Endothelial cell of umbilical vein (primary cell): ENCODE data around the gene LILRA6. TPM values are rescaled to one million over a fixed set of nuclear protein-coding genes. Genes with fewer than 3 reads are reported as not detected.

Experiments used
- BruUV-seq: library from RNA; stranded (reverse); fragments of 400-500 nt; replicated peaks from 2 replicates; lab custom pipeline; 2021; lab: Mats Ljungman, UMichigan
- CTCF ChIA-PET: fragments of 300-600, 350-600 bp; sonication (Branson Sonifier 250); formaldehyde crosslinking; loops from one replicate; lab custom pipeline; 2021; ENCODE audit warnings: antibody characterized with exemption, inconsistent platforms; lab: Charles Lee
- POLR2A ChIA-PET: fragments of 300-600, 350-600 bp; sonication (Branson Sonifier 250); formaldehyde crosslinking; loops from one replicate; lab custom pipeline; 2021; ENCODE audit warnings: antibody characterized with exemption, inconsistent platforms; lab: Charles Lee
- DNase-seq: peaks from one replicate; pipeline ENCODE4 v3.0.0-alpha.2; 2011; ENCODE audit warnings: low read depth, low spot score
- FAIRE-seq: peaks from 2 replicates; lab custom pipeline; 2011; peaks lifted over from hg19 to GRCh38; lab: Jason Lieb, UNC
- H2AFZ ChIP-seq: 2 replicates; pipeline ENCODE4 v1.6.0; 2012; ENCODE audit warnings: low read depth, low read length, control low read depth, inconsistent platforms
- H3K27ac ChIP-seq: 2 replicates; pipeline ENCODE4 v1.5.1; 2011; ENCODE audit warnings: low read depth, mild to moderate bottlenecking, control low read depth, low read length, moderate library complexity; ENCODE audit not compliant: insufficient read depth
- H3K27me3 ChIP-seq, 2 experiments: 2 replicates each; pipeline versions ENCODE4 v1.6.0 to v1.6.1; 2011; ENCODE audit warnings: low read length in 2 of 2, mixed read lengths in 1 of 2; ENCODE audit not compliant: control insufficient read depth in 2 of 2, insufficient read depth in 2 of 2
- H3K36me3 ChIP-seq, 2 experiments: 2 replicates in 1 of 2; 3 replicates in 1 of 2; pipeline ENCODE4 v1.5.1; 2011; ENCODE audit warnings: low read length in 2 of 2, mild to moderate bottlenecking in 1 of 2, moderate library complexity in 1 of 2; ENCODE audit not compliant: control insufficient read depth in 2 of 2, insufficient read depth in 2 of 2; ENCODE audit errors: extremely low read depth in 1 of 2
- H3K4me1 ChIP-seq: 3 replicates; pipeline ENCODE4 v1.5.1; 2011; ENCODE audit warnings: mild to moderate bottlenecking, low read length; ENCODE audit not compliant: control insufficient read depth, insufficient read depth; ENCODE audit errors: extremely low read depth
- H3K4me2 ChIP-seq: 2 replicates; pipeline ENCODE4 v1.6.1; 2011; ENCODE audit warnings: low read length, control low read depth, mixed read lengths; ENCODE audit not compliant: insufficient read depth
- H3K4me3 ChIP-seq, 3 experiments: fragments of 200-600 bp in 1 of 3; sonication (generic), shearing (Covaris generic) in 1 of 3; replicated peaks in 1 of 3; 2 replicates each; pipeline ENCODE4 v1.5.1; 2011 to 2016; ENCODE audit warnings: control low read depth in 3 of 3, low read length in 3 of 3, mild to moderate bottlenecking in 2 of 3, inconsistent platforms in 1 of 3, low read depth in 1 of 3, moderate library complexity in 1 of 3; ENCODE audit not compliant: insufficient read depth in 1 of 3
- H3K79me2 ChIP-seq: 2 replicates; pipeline ENCODE4 v1.6.0; 2012; ENCODE audit warnings: low read length, inconsistent platforms; ENCODE audit not compliant: control insufficient read depth, insufficient read depth
- H3K9ac ChIP-seq: replicated peaks from 2 replicates; pipeline ENCODE3; 2011; ENCODE audit warnings: low read length, control low read depth; ENCODE audit not compliant: insufficient read depth; ENCODE audit errors: extremely low read depth
- H3K9me1 ChIP-seq: replicated peaks from 3 replicates; pipeline ENCODE4 v1.6.0; 2011; ENCODE audit warnings: mild to moderate bottlenecking, low read length; ENCODE audit not compliant: control insufficient read depth, insufficient read depth; ENCODE audit errors: extremely low read depth
- H3K9me3 ChIP-seq: replicated peaks from 2 replicates; pipeline ENCODE4 v1.5.1; 2012; ENCODE audit warnings: low read length, inconsistent platforms; ENCODE audit not compliant: control insufficient read depth, insufficient read depth
- H4K20me1 ChIP-seq: replicated peaks from 2 replicates; pipeline ENCODE3; 2011; ENCODE audit warnings: mild to moderate bottlenecking, low read length; ENCODE audit not compliant: control insufficient read depth, insufficient read depth; ENCODE audit errors: extremely low read depth
- EZH2 ChIP-seq: IDR thresholded peaks from 2 replicates; pipeline ENCODE4 v1.6.1; 2012; ENCODE audit warnings: borderline replicate concordance, low read depth, mild to moderate bottlenecking, moderate library complexity, low read length, inconsistent platforms; ENCODE audit not compliant: severe bottlenecking
- FOS ChIP-seq: IDR thresholded peaks from 2 replicates; pipeline ENCODE4 v1.6.1; 2011; ENCODE audit warnings: mild to moderate bottlenecking, low read length, moderate library complexity, borderline replicate concordance; ENCODE audit not compliant: insufficient read depth
- GATA2 ChIP-seq: IDR thresholded peaks from 2 replicates; pipeline ENCODE4 v1.7.0; 2011; ENCODE audit warnings: low read depth, mild to moderate bottlenecking, moderate library complexity, mixed read lengths, low read length; ENCODE audit not compliant: insufficient read length, insufficient read depth
- JUN ChIP-seq: IDR thresholded peaks from 2 replicates; pipeline ENCODE4 v1.6.1; 2011; ENCODE audit warnings: borderline replicate concordance, low read depth; ENCODE audit not compliant: insufficient read length, insufficient read depth
- MYC ChIP-seq: IDR thresholded peaks from one replicate; pipeline ENCODE4 v1.6.1; 2011; ENCODE audit warnings: mild to moderate bottlenecking, low read depth, low read length
- POLR2A ChIP-seq: IDR thresholded peaks from 2 replicates; pipeline ENCODE4 v1.6.1; 2012; ENCODE audit warnings: low read depth, mild to moderate bottlenecking, control low read depth, low read length
- POLR2AphosphoS5 ChIP-seq: IDR thresholded peaks from 2 replicates; pipeline ENCODE4 v1.6.1; 2012; ENCODE audit warnings: low read depth, mild to moderate bottlenecking, control low read depth, low read length, moderate library complexity; ENCODE audit not compliant: insufficient read depth
- dilution Hi-C: fragments of 300-500 bp; cut with MboI; formaldehyde crosslinking; loops from one replicate; pipeline ENCODE4 v1.15.0; 2019; ENCODE audit warnings: low sequenced_read_pairs; ENCODE audit not compliant: extremely low pct_ligation_motif_present
- intact Hi-C: fragments of 100-400 bp; cut with micrococcal nuclease; formaldehyde crosslinking; loops from one replicate; pipeline ENCODE4 v1.10.0; 2022
- polyA plus RNA-seq, 4 experiments: library from polyadenylated mRNA; depleted of rRNA in 3 of 4; stranded (reverse) in 3 of 4; unstranded in 1 of 4; fragments of >200 nt; gene quantifications; 2 replicates each; pipeline versions ENCODE4 v1.2.1 to v1.2.3, GENCODE V29; 2011 to 2012; ENCODE audit warnings: missing spikeins in 1 of 4
- total RNA-seq: library from RNA; stranded (reverse); gene quantifications from 2 replicates; pipeline ENCODE4 v1.2.3, GENCODE V29; 2021
- TF ChIP-seq, protein P1 (sequence below): IDR thresholded peaks from 2 replicates; pipeline ENCODE4 v1.6.1; 2011; ENCODE audit not compliant: insufficient read depth, insufficient read length
- TF ChIP-seq, protein P2 (sequence below), 2 donors: IDR thresholded peaks; 1 replicate in 1 of 2; 2 replicates in 1 of 2; pipeline ENCODE4 v1.5.1; 2011; ENCODE audit warnings: low read length in 2 of 2, mild to moderate bottlenecking in 2 of 2, moderate library complexity in 2 of 2, control low read depth in 1 of 2, inconsistent platforms in 1 of 2, low read depth in 1 of 2; ENCODE audit not compliant: insufficient read depth in 1 of 2; ENCODE audit errors: extremely low read depth in 1 of 2

LILRA6 gene
- total and polyA plus RNA-seq, 2 donors (not counting 3 experiments of a cell fraction or from before 2014, with no cell fraction given) = not detected

DNA sequence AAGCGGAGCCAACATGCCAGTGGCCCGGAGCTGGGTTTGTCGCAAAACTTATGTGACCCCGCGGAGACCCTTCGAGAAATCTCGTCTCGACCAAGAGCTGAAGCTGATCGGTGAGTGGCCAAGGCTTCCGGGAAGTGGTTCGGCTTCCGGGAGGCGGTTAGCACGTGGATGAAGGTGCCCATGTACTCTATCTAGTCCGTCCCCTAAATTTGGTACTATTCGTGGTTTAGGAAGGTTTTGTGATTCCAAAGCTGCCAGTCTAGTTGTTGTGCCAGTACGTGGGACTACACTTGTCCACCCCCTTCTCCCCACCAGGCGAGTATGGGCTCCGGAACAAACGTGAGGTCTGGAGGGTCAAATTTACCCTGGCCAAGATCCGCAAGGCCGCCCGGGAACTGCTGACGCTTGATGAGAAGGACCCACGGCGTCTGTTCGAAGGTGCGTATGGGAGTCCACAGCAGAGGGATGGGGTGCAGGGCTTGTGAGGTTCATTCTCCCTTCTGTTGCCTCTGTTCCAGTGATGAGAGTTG is 41.4 kb downstream of the LILRA6 start:
- peaks cover 3% of the 10 kb centered on the region for H4K20me1 ChIP-seq
- FAIRE-seq (no peak), DNase-seq (no peak)
- H3K9me3 ChIP-seq = no peaks in the 10 kb centered on the region
- BruUV-seq = TSS peak; percentile 54
- intact Hi-C loops (loop anchor here (5.0 kb wide), 2 partner anchors 39 to 246 kb away; partner anchors contain the start of gene LENG8), dilution Hi-C loops (no loop called here)
- peak overlapping the region; percentile 91 for H3K27ac ChIP-seq
- no peak overlapping the region for H2AFZ ChIP-seq
- peak overlapping the region; percentile 45 to 97 (median 64) for H3K4me3 ChIP-seq
- peak overlapping the region; percentile 95 for H3K9ac ChIP-seq
- CTCF ChIA-PET = interaction anchor here (1.4 to 2.0 kb wide), 2 partner anchors 10 to 65 kb away, joined by 8 read pairs; partner anchors contain the start of gene TSEN34
- no peaks in the 10 kb centered on the region for H3K27me3 ChIP-seq
- H3K79me2 ChIP-seq = peaks cover 56% of the 10 kb centered on the region
- H3K4me1 ChIP-seq = peaks cover 40% of the 10 kb centered on the region
- TF ChIP-seq EZH2 (no peak), JUN (no peak), GATA2 (no peak), POLR2A (no peak), POLR2AphosphoS5 (no peak), MYC (no peak), FOS (no peak)
- TF ChIP-seq, protein P1, sequence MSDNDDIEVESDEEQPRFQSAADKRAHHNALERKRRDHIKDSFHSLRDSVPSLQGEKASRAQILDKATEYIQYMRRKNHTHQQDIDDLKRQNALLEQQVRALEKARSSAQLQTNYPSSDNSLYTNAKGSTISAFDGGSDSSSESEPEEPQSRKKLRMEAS = no peak
- TF ChIP-seq, protein P2, sequence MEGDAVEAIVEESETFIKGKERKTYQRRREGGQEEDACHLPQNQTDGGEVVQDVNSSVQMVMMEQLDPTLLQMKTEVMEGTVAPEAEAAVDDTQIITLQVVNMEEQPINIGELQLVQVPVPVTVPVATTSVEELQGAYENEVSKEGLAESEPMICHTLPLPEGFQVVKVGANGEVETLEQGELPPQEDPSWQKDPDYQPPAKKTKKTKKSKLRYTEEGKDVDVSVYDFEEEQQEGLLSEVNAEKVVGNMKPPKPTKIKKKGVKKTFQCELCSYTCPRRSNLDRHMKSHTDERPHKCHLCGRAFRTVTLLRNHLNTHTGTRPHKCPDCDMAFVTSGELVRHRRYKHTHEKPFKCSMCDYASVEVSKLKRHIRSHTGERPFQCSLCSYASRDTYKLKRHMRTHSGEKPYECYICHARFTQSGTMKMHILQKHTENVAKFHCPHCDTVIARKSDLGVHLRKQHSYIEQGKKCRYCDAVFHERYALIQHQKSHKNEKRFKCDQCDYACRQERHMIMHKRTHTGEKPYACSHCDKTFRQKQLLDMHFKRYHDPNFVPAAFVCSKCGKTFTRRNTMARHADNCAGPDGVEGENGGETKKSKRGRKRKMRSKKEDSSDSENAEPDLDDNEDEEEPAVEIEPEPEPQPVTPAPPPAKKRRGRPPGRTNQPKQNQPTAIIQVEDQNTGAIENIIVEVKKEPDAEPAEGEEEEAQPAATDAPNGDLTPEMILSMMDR (IDR thresholded peaks at IDR 0.05; ENCODE audit: extremely low read depth in 1 of 2, insufficient read depth in 1 of 2, low read depth in 1 of 2, low read length in 2 of 2) = no peak
- peak overlapping the region; percentile 96 for H3K4me2 ChIP-seq
- no peaks in the 10 kb centered on the region for H3K9me1 ChIP-seq
- POLR2A ChIA-PET = interaction anchor here (0.7 to 6.0 kb wide), 7 partner anchors 9 to 680 kb away, joined by 3 to 91 read pairs (median 4); partner anchors contain the start of genes CNOT3, MBOAT7, MYADM and PRPF31
- H3K36me3 ChIP-seq = peaks cover 32 to 34% of the 10 kb centered on the region in 2 experiments
